T-helper 22 cell (primary cell): Measurements from ENCODE around the gene TBC1D30.

Experiments used
- DNase-seq: peaks from one replicate; pipeline ENCODE4 v3.0.0-alpha.2; 2020; ENCODE audit warnings: low read depth

The TBC1D30 gene

GRCh38 chr12:64860446-64860998 is 36.1 kb downstream of the TBC1D30 start:
- no peak for DNase-seq

- DNase-seq = no peak
Observed at GRCh38 chr12:64864319-64864718, 39.9 kb downstream of the TBC1D30 start.

DNA sequence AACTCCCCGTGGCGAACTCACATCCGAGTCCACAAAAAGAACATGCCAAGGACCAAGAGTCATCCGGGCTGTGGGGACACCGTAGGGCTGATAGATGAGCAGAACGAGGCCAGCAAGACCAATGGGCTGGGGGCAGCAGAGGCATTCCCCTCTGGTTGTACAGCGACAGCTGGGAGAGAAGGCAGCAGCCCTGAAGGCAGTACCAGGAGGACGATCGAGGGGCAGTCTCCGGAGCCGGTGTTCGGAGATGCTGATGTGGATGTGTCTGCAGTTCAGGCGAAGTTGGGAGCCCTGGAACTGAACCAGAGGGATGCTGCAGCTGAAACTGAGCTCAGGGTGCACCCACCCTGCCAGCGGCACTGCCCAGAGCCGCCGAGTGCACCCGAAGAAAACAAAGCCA is 50.7 kb downstream of the TBC1D30 start:
- no peak for DNase-seq

DNA sequence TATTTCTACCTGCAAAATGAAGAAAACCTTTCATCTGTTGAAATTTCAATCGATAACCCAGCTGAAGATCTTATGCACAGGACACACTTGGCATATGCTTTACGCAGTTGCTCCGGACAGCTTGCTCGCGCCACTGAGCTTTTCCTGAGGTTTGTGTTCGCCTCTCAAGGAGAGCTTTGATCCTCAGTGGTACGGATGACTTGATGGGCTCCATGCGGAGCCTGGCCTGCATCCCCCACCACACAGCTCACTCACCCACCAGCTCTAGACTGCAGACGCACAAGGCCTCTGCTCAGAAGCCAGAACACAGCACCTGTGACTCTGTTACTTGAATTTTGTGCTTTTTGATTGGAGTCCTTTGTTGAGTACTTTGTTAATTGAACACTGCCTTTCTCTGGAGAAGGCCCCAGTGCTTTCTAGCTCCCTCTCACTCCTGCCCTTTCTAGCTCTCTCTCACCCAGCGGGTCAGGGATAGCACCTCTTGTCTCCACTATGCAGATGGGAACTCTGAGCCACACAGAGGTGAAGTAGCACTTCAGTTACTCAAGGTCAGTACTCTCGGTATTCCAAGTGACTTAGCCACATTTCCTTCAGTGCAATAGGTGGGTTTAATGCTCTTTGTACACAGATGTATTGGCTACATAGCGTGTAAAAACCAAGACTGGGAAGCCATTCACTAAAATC is 52.1 kb downstream of the TBC1D30 start:
- no peak for DNase-seq

DNA sequence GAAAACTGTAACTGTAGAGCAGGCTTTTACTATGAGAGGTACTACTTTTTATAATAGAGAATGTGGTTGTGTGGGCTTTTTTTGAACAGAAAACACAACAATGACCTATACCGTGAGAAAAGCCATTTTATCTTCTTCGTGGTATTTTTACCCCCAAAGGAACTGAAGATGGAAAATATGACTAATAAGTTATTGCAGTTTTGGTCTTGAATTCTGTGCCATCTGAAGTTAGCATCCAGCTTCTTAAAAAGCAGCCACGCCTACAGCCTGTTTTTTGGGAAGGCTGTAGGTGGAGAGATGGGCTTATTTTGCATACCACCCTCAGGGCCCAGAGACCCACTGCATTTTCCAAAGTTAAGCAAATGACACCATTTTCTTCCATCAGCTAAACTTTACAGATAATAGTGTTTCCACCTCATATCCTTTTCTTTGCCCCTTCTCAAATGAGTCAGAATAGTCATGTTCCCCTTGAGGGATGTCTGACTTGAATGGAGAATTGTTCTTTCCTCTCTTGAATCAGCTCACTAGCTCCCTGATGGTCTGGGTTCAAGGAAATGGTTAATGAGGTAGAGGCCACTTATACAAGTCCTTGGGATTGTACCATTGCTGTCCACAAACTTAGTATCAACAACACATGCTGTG is 53.0 kb downstream of the TBC1D30 start:
- DNase-seq = no peak

DNA sequence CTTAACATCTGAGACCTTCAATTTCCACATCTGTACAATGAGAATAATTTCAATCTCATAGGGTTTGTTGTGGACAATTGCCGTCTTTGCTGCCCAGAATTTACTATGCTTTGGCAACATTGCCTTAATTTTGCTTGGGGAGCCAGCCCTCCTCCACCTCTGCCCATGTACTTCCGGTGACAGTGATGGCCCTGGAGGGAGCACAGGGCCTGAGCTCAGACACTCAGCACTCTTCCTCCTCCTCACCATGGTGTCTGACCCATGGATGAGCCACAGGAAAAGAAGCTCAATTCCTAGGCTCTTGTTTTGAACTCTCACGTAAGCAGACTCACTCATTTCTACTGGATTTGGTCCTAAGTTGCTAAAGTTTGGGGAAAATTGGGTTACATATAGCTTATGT is 58.2 kb downstream of the TBC1D30 start:
- no peak for DNase-seq

- no peak for DNase-seq
Observed at GRCh38 chr12:64883264-64884163, 59.1 kb downstream of the TBC1D30 start.

DNA sequence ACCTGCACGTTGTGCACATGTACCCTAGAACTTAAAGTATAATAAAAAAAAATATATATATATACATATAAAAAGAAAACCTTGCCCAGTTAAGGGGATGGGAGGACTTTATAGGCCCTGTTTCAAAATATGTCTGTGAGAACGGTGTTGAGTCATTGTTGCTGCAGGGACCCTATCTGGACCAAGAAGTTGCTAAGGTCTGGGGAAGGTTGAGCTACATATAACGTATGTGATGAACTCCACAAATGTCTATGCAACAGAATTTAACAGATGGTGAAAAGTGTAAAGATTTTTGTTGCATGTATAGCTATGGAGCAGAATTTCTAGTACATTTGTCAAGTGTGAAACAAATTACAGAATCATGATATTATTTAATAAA is 59.7 kb downstream of the TBC1D30 start:
- no peak for DNase-seq

DNA sequence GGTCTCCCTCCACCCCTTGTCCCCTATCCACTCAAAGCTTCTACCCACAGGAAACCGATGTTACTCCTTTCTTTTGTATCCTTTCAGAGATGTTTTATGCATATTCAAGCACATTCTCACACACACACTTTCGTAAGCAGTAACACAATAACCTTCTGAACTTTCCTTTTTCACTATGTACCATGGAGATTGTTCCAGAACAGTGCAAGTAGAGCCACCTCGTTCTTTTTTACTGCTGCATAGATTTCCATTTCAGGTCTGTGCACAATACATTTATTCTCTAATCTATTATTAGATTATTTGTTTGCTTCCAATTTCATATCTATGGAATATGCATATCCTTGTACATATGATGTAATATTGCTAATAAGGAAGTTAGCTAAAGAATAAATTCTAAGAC is 60.3 kb downstream of the TBC1D30 start:
- no peak for DNase-seq

- no peak for DNase-seq
Observed at GRCh38 chr12:64889434-64890216, 65.2 kb downstream of the TBC1D30 start.

- no peak for DNase-seq
Observed at GRCh38 chr12:64890873-64891468, 66.5 kb downstream of the TBC1D30 start.

DNA sequence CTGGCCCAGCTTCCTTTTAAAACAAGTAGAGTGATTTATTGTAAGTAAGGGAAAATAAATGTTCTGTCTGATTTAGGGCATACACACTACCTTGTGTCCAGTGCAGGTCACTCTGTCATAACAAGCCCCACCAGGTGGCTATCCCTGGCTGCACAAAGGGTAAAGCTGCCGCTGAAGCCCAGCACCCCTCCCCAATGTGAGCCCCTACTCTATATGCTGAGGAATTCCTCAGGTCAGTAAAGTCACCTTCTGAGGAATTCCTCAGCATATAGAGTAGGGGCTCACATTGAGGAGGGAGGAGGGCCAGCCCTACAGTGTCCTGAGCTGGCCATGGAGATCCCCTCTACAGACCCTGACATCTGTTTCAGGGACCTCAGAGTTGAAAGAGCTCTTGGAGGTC is 67.2 kb downstream of the TBC1D30 start:
- DNase-seq = no peak

- no peak for DNase-seq
Observed at GRCh38 chr12:64892561-64892960, 68.1 kb downstream of the TBC1D30 start.

- DNase-seq = no peak
Observed at GRCh38 chr12:64893961-64894360, 69.5 kb downstream of the TBC1D30 start.

- no peak for DNase-seq
Observed at GRCh38 chr12:64894827-64895475, 70.5 kb downstream of the TBC1D30 start.

DNA sequence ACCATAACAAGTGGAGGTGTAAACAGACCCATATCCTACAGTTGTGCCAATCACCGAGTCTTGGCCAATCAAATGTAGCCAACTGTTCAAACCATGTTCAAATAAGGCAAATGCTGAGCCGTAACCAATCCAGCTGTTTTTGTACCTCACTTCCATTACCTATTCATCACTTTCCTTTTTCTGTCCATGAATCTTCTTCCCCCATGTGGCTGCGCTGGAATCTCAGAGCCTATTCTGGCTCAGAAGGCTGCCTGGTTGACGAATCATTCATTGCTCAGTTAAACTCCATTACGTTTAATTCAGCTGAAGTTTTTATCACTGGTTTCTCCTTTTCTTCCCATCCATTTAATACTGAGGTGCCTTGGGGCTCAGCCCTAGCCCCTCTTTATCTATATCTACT is 71.1 kb downstream of the TBC1D30 start:
- no peak for DNase-seq

GRCh38 chr12:64900540-64900939 is 76.1 kb downstream of the TBC1D30 start:
- no peak for DNase-seq

GRCh38 chr12:64903479-64904152 is 79.2 kb downstream of the TBC1D30 start:
- no peak for DNase-seq

- DNase-seq = no peak
Observed at GRCh38 chr12:64907097-64907496, 82.7 kb downstream of the TBC1D30 start.

- no peak for DNase-seq
Observed at GRCh38 chr12:64909124-64909523, 84.7 kb downstream of the TBC1D30 start.
